IPS DF 19.7 (cell line): ENCODE measurements around the gene EBLN1.
"Not testable (repeated sequence)": the region's sequence is repeated elsewhere in the genome, so short reads cannot be mapped to it uniquely, and the experiment has no call there.

Experiments used
- DNase-seq: peaks from one replicate; pipeline ENCODE4 v3.0.0-alpha.2; 2013; ENCODE audit warnings: low read depth, low spot score

The EBLN1 gene

DNA sequence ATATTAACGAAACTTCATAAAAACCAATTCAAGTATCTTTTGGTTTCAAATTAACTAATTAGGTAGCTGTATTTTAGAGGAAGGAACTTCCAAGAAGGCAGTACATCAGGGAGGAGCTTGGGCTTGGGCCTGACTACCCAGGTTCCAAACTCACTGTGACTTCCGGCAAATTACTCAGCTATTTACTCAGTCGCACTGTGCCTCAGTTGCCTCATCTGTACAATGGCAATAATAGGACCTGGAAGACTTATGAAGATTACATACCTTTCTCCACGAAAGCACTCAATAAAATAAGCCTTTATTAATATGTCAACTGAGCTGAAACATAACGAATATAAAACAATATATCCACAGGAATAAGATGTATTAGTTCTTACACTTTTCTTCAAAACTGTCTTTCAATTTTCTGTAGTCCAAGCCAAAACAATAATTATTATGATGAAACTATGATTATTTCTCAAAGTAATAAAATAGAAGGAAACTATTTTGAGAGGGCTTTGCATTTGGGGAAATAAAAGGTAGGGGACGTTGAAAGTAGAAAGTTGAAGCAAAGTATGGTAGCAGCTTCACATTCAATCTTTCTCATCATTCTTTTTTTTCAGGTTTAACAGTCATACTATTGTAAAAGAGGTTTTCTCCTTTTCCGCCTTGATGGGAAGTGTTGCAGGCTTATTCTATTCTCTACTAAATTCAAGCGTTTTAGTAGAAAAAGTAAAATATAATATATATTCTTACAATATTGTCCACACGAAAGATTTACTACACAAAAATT is 10.5 kb upstream of the EBLN1 start:
- no peak for DNase-seq

DNA sequence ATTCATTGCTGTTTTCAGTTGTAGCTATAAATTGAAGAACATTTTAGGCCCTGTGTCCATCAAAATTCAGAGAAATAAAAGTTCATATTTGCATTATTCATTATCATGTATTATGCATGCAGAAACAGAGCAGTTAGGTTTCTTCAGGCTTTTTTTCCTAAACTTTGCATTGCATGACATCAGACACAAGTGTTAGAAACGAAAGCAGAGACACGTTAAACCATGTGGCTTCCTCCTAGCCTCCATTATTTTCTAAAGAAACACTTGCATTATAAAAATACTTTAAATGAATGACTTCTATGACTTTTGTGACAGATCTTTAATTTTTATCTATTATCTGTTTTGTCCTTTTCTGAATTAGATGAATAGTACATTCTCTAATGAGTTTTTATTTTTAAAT is 8.8 kb upstream of the EBLN1 start:
- DNase-seq, result no peak

DNA sequence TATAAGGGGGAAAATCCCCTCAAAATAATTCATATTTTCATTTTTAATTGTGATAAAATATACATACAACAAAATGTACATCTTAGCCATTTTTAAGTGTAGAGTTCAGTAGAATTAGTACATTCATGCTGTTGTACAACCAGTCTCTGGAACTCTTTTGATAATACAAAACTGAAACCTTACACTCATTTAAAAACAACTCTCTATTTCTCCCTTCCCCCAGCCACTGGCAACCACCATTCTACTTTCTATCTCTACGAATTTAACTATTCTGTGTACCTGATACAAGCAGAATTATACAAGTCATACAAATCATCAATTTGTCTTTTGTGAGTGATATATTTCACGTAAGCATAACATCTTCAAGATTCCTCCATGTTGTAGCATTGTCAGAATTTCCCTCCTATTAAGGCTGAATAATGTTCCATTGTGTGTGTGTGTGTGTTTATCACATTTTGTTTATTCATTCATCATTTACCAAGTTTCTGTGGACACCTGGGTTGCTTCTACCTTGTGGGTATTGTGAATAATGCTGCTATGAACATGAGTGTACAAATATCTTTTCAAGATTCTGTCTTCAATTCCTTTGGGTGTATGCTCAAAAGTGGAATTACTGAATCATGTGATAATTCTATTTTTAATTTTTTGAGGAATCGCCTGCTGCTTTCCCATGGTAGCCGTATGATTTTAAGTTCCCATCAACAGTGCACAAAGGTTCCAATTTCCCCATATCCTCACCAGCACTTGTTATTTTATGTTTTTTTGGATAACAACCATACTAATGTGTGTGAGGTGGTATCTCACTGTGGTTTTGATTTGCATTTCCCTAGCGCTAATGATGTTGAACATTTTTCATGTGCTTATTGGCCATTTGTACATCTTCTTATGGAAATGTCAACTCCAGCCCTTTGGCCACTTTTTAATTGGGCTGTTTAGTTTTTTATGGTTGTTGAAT is 4.7 kb upstream of the EBLN1 start:
- no peak for DNase-seq

DNA sequence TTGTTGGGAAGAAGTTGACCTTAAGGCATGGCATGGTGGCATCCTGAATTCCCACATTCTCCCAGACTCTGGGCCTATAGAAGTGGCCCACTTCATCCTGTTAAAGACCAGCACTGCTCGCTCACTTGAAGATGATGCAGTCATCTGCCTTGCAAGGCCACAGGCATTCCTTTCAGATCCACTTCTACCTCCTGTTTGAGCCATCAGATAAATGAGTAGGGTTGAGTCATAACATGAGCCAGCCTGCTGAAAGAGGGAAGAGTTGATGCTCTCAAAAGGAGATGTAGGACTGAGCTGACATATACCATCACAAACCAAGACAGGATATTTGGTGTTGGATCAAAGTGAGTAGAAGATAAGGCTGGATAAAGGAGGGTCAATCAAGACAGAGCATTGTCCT is 1.5 kb upstream of the EBLN1 start:
- DNase-seq, result no peak

DNA sequence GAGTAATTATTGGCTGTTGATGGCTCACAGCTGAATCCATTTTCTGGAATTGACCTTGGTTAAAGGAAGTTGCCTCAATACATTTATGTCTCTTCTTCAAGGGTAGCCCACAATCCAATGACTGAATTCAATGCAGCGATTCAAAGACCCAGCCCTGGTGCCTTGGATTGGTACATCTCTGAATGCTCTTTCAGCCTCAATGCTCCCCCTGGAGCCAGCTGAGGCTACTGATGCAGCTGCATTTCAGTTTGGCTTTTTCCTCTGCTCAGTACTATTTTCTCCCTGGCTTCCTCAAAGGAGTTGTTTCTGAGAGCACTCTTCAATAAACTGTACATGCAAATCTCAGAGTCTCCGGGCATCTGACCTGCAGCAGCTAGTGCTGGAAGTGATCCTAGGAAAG is 633 bp upstream of the EBLN1 start:
- no peak for DNase-seq

DNA sequence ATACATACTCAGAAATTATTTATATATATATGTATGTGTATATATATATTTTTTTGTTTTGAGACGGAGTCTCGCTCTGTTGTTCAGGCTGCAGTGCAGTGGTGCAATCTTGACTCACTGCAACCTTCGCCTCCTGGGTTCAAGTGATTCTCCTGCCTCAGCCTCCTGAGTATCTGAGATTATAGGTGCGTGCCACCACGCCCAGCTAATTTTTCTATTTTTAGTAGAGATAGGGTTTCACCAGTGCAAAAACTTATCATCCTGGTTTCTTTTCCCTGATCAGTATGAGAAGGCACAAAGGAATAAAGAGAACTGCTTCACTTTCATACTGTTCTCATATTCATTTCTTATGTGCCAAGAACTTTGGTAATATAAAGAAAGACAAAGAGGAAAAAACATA is 731 bp downstream of the EBLN1 start:
- not testable (repeated sequence) for DNase-seq

DNA sequence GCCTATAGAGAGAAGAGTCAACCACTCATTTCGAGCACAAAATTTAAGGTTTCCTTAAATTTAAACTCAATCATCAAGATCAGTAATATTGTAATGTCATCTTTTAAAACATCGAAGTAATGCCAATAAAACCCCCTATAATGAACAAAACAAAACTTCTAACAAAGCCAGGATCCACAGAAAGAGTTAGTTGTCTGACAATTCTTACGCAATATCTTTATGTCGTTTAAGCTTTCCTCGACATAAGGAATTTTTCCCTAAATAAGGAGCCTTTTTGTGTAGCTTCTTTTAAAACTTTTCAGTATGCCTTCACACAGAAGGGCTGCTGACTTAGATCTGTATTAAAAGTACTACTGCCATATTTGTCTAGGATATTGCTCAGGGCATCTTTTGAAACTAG is 7.5 kb downstream of the EBLN1 start:
- DNase-seq, result no peak

DNA sequence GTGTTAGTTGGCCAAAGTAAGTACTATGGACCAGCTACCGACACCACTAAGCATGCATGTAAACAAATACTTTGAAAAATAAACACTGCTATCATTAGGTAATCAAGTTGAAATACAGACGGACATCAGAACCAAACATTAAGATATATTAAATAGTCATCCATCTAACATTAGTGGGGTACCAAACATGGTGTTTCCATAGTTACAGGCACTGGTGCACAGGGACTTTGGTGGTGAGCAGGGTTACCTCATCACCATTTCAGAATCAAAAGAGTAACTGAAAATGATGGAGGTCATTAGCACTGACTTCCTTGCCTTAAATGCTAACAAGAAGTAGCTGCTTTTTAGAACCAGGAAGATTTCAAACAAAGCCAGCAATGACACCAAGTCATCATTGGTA is 23.9 kb downstream of the EBLN1 start:
- no peak for DNase-seq

DNA sequence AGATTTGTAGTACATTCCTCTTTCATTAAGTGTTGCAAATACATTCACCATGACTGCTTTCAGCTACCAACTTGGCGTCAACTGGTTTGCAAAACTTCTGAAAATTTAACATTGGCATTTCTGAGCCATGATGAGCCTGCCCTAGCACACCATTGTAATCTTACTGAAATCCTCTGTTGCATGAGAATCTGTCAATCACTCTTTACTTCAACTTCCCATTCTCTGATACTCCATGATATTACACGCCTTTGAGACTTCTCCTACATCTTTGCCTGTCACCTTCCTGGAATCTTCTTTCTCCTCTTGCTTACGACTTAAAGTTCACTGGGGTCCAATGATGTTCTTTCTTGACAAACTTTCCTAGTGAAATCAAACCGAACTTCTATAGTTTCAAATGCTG is 32.2 kb downstream of the EBLN1 start:
- no peak for DNase-seq

DNA sequence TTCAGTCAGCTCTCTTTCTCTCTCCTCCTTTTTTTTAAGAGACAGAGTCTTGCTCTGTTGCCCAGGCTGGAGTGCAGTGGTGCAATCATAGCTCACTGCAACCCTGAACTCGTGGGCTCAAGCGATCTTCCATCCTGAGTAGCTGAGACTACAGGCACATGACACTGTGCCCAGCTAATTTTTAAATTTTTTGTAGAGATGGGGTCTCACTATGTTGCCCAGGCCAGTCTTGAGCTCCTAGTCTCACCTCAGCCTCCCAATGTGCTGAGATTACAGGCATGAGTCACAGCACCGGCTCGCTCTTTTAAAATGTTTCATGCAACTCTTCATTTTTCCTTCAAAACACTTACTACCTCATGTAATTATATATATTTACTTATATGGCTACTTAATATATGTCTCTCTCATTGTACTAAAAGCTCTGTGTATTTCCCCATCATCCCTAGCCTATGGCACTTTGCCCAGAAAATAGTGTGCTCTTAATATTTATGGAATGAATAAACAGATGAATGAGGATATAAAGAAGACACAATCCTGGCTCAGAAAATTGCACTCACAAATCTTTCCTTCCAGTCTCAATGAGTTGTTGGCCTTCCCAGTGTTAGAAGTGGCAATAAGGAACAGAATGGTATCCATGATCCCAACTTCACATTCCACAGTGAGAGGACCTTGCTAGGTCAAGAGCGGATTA is 33.9 kb downstream of the EBLN1 start:
- no peak for DNase-seq

DNA sequence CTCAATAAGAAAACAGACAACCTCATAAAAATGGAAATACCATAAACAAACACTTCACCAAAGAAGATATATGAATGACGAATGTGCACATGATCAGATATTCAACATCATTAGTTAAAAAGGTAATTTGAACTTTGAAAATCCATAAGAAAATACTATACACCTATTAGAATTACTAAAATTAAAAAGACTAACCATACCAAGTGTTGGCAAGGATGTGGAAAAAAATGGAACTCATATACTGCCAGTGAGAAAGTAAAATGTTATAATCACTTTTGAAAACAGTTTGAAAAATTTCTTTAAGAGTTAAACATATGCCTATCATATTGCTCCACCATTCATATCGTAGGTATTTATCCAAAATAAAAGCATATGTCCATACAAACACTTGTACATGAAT is 37.1 kb downstream of the EBLN1 start:
- no peak for DNase-seq

DNA sequence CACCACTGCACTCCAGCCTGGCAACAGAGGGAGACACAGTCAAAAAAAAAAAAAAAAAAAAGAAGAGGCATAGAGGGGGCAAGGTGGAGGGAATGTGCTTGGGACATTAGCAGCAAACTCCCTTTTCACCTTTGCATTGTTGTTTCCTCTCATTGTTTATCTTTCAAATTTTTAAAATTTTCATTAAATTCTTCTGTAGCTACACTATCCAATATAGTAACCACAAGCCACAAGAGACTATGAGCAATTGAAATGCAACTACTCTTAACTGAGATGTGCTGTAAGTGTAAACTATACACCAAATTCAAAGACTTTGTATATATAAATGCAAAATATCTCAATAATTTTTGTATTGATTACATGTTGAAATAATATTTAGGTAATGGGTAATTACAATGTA is 43.4 kb downstream of the EBLN1 start:
- no peak for DNase-seq

DNA sequence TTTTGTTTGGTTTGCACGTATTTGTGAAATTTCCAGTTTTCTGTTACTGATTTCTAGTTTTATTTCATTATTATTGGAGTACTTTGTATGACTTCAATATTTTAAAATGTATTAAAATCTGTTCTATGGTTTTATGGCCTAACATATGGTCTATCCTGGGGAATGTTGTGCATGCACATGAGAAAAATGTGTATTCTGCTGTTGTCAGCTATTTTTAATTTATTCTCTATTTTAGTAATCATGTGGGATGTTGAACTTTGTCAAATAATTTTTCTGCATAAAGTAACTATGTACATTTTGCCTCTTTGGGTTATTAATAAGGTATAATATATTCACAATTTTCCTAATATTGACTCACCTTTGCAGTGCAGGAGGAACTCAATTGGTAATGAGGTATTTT is 46.7 kb downstream of the EBLN1 start:
- no peak for DNase-seq

DNA sequence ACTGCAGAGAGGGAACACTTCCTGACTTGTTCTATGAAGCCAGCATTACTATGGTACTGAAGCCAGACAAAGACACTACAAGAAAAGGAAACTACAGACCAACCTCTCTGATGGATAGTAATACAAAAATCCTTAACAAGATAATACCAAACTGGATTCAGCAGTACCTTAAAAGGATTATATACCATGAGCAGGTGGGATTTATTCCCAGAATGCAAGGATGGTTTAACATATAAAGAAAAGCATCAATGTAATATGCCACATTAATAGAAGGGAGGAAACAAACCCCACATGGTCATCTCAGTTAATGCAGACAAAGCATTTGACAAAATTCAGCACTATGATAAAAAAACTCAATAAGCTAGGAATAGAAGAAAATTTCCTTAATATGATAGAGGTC is 47.2 kb downstream of the EBLN1 start:
- no peak for DNase-seq

DNA sequence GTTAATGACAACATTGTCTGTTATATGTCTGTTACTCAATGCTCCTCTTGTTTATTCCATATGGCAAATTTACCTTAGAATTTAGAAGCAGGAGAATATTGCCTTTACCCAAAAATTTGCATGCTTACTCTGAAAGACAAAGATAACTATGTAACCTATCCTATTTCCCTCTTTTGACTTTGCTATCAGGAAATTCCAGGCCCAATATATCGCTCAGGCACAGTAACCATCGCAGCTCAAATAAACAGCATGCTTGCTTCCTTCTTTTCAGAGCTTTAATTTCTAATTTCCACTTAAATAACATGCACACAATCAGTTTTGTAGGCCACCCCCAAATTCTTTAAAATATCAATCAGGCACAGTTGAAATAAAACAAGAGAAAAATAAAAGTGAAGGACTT is 57.8 kb downstream of the EBLN1 start:
- DNase-seq, result no peak

DNA sequence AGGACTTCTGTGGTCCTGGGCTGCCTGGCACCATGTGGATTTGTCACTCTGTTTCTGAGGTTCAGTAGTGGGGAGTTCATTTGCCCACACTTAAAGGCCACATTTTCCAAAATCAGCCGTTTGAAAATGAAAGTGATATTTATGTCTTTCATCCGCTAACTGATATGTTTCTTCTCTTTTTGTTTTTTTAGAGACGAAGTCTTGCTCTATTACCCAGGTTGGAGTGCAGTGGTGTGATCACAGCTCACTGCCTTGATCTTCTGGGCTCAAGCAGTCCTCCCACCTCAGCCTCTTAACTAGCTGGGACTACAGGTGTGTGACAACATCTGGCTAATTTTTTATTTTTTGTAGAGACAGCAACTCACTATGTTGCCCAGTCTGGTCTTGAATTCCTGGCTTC is 58.6 kb downstream of the EBLN1 start:
- DNase-seq, result no peak
